CD4-positive, alpha-beta T cell (primary cell): ENCODE data around the gene LMO4. TPM values are rescaled to one million over a fixed set of nuclear protein-coding genes. Genes with fewer than 3 reads are reported as not detected.

Source experiments
- ATAC-seq: fragments of 200-7000 bp; cut with Tn5 transposase; one replicate; pipeline ENCODE4 v1.10.0; 2022; ENCODE audit warnings: mild to moderate bottlenecking; ENCODE audit not compliant: poor library complexity
- CTCF ChIA-PET: fragments of 350-600 bp; sonication (Branson Sonifier 250); formaldehyde crosslinking; loops from one replicate; lab custom pipeline; 2021; ENCODE audit warnings: antibody characterized with exemption, inconsistent platforms; lab: Charles Lee
- POLR2A ChIA-PET: fragments of 350-600 bp; sonication (Branson Sonifier 250); formaldehyde crosslinking; loops from one replicate; lab custom pipeline; 2021; ENCODE audit warnings: antibody characterized with exemption, inconsistent platforms; lab: Charles Lee
- DNase-seq, 14 experiments: peaks; one replicate each; pipeline ENCODE4 v3.0.0-alpha.2; 2013 to 2020; ENCODE audit warnings: mixed read lengths in 2 of 14
- H3K27ac ChIP-seq, 2 donors: one replicate each; pipeline versions ENCODE4 v1.5.1 to v1.7.0; 2013; ENCODE audit warnings: low read length in 2 of 2, low read depth in 1 of 2, mild to moderate bottlenecking in 1 of 2
- H3K27me3 ChIP-seq, 2 experiments: 1 replicate in 1 of 2; 2 replicates in 1 of 2; pipeline versions ENCODE4 v1.6.1 to v1.7.0; 2013; ENCODE audit warnings: low read length in 2 of 2, control low read depth in 1 of 2, mild to moderate bottlenecking in 1 of 2, moderate library complexity in 1 of 2; ENCODE audit not compliant: insufficient read depth in 2 of 2, control insufficient read depth in 1 of 2
- H3K36me3 ChIP-seq: one replicate; pipeline ENCODE4 v1.6.1; 2013; ENCODE audit warnings: low read length, control low read depth; ENCODE audit not compliant: insufficient read depth
- H3K4me1 ChIP-seq: one replicate; pipeline ENCODE4 v1.6.1; 2013; ENCODE audit warnings: low read length, control low read depth; ENCODE audit not compliant: insufficient read depth
- H3K4me3 ChIP-seq: one replicate; pipeline ENCODE4 v1.5.1; 2013; ENCODE audit warnings: mild to moderate bottlenecking, low read length, moderate library complexity
- H3K9me3 ChIP-seq, 2 experiments: 1 replicate in 1 of 2; 2 replicates in 1 of 2; pipeline versions ENCODE4 v1.6.1 to v1.7.0; 2013; ENCODE audit warnings: low read length in 2 of 2, mild to moderate bottlenecking in 2 of 2, control low read depth in 1 of 2, moderate library complexity in 1 of 2; ENCODE audit not compliant: control insufficient read depth in 1 of 2, insufficient read depth in 1 of 2
- H3K27ac Mint-ChIP-seq: one replicate; pipeline ENCODE4 v1.8.0; 2020; ENCODE audit warnings: mixed read lengths
- H3K27me3 Mint-ChIP-seq: one replicate; pipeline ENCODE4 v1.8.0; 2021; ENCODE audit warnings: mixed read lengths
- H3K36me3 Mint-ChIP-seq: one replicate; pipeline ENCODE4 v1.8.0; 2021; ENCODE audit warnings: low read depth, mixed read lengths
- H3K4me1 Mint-ChIP-seq: one replicate; pipeline ENCODE4 v1.8.0; 2021; ENCODE audit warnings: low read depth, mixed read lengths
- H3K4me3 Mint-ChIP-seq: one replicate; pipeline ENCODE4 v1.8.0; 2020; ENCODE audit warnings: mild to moderate bottlenecking, mixed read lengths
- H3K9me3 Mint-ChIP-seq: one replicate; pipeline ENCODE4 v1.8.0; 2020; ENCODE audit warnings: mixed read lengths
- CTCF ChIP-seq: fragments of 200-600 bp; IDR thresholded peaks from one replicate; pipeline ENCODE4 v1.8.0; 2022; ENCODE audit warnings: antibody characterized with exemption, mild to moderate bottlenecking
- intact Hi-C, 2 experiments: fragments of 100-400 bp; cut with DNase I in 1 of 2; cut with micrococcal nuclease in 1 of 2; formaldehyde crosslinking; loops; one replicate each; pipeline versions ENCODE4 v1.15.1 to v1.9.0; 2023 to 2025; cut with DNase I, micrococcal nuclease
- total RNA-seq, 174 experiments: library from RNA in 2 of 174; stranded (reverse) in 2 of 174; gene quantifications; one replicate each; pipeline ENCODE4 v1.2.3 and lab custom pipeline; 2021 to 2026

Gene LMO4
- total RNA-seq, 2 experiments from 2014 or later: 16.0 to 18.2 TPM

DNA sequence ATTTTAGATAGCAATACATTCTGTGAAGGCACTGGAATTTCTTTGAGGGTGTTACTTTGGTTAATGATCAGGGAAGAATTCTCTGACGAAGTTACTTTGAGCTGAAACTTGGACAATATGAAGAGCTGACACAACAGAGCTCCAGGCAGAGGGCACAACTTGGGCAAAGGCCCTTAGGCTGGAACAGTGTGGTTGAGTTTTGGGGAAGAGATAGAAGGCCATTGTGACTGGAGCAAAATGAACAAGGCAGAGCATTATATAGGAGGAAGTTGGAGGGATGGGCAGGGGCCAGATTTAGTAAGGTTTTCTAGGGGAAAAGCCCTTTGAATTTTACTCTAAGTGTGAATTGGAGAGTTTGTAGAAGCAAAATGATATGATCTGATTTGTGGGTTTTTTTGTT lies 30.9 kb downstream of the LMO4 start:
- Mint-ChIP-seq H3K36me3 (no peaks in the 10 kb centered on the region), H3K4me1 (no peaks in the 10 kb centered on the region), H3K4me3 (no peak overlapping the region), H3K27me3 (no peaks in the 10 kb centered on the region), H3K9me3 (no peaks in the 10 kb centered on the region), H3K27ac (no peak overlapping the region)
- Histone ChIP-seq H3K9me3 (no peaks in the 10 kb centered on the region), H3K4me1 (no peaks in the 10 kb centered on the region), H3K27ac (no peak overlapping the region), H3K4me3 (no peak overlapping the region), H3K36me3 (no peaks in the 10 kb centered on the region), H3K27me3 (no peaks in the 10 kb centered on the region)
- TF ChIP-seq CTCF: no peak
- CTCF ChIA-PET: no interaction called here
- POLR2A ChIA-PET: no interaction called here
- intact Hi-C loops: no loop called here
- DNase-seq: no peak
- no peak for ATAC-seq

DNA sequence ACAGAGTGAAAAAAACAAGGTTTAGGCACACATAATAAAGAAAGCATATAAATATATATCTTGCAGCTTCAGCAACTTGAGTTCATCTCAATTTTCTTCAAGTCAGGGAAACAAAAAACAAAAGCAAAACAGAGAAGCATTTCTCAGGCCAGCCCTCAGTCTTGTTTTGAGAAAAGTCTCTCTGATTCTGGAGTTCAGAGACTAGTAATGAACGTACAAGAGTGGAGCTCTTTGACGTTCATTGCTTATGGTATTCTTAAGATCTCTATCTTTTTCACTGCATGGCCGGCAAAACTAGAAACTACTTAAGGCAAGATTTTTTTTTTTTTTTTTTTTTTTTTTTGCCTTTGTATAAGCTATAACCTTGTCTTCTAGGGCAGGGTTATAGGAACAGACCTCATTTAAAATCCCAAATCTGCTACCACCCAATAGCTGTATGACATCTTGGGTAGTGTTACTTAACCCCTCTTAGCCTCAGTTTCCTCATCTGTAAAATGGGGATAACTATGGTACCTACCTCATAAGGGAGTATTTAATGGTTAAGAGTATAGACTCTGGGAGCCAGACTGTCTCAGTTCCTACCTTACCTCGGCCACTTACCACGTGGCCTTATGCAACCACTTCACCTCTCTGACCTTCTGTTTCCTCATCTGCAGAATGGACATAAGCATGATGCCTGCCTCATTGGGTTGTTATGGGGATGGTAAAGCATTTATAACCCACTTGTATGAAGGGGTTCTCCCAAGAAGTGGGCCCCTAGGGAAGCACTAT lies 33.6 kb downstream of the LMO4 start:
- H3K36me3 Mint-ChIP-seq: no peaks in the 10 kb centered on the region
- H3K4me3 Mint-ChIP-seq: no peak overlapping the region
- ATAC-seq (no peak), DNase-seq (no peak)
- ChIA-PET POLR2A (no interaction called here), CTCF (interaction anchor here (0.6 kb wide), 1 partner anchor 25 kb away, joined by 3 read pairs; no protein-coding TSS in a partner anchor)
- Histone ChIP-seq H3K4me1 (no peaks in the 10 kb centered on the region), H3K27me3 (no peaks in the 10 kb centered on the region), H3K4me3 (no peak overlapping the region), H3K36me3 (no peaks in the 10 kb centered on the region), H3K9me3 (no peaks in the 10 kb centered on the region), H3K27ac (no peak overlapping the region)
- H3K27ac Mint-ChIP-seq: no peak overlapping the region
- no peak for TF ChIP-seq CTCF
- no peaks in the 10 kb centered on the region for H3K27me3 Mint-ChIP-seq
- H3K9me3 Mint-ChIP-seq: no peaks in the 10 kb centered on the region
- intact Hi-C loops: no loop called here
- no peaks in the 10 kb centered on the region for H3K4me1 Mint-ChIP-seq

- Mint-ChIP-seq H3K27ac (no peak overlapping the region), H3K27me3 (no peaks in the 10 kb centered on the region), H3K36me3 (no peaks in the 10 kb centered on the region), H3K4me1 (no peaks in the 10 kb centered on the region), H3K4me3 (no peak overlapping the region), H3K9me3 (no peaks in the 10 kb centered on the region)
- Histone ChIP-seq H3K27me3 (no peaks in the 10 kb centered on the region), H3K27ac (no peak overlapping the region), H3K4me1 (no peaks in the 10 kb centered on the region), H3K4me3 (no peak overlapping the region), H3K9me3 (no peaks in the 10 kb centered on the region), H3K36me3 (no peaks in the 10 kb centered on the region)
- POLR2A ChIA-PET: no interaction called here
- no peak for DNase-seq
- no peak for ATAC-seq
- intact Hi-C loops: no loop called here
- CTCF ChIA-PET: interaction anchor here (0.6 kb wide), 1 partner anchor 25 kb away, joined by 3 read pairs; no protein-coding TSS in a partner anchor
- TF ChIP-seq CTCF: no peak
Observed at GRCh38 chr1:87362834-87363426, 34.2 kb downstream of the LMO4 start.
